Measurements from ENCODE around the gene GAREM1. TPM values are rescaled to one million over a fixed set of nuclear protein-coding genes. Genes with fewer than 3 reads are reported as not detected.

GAREM1 gene
- total RNA-seq, 4 donors from 2014 or later, result 10.8 to 32.5 (median 18.3) TPM

GRCh38 chr18:32301361-32301760 is 169.3 kb downstream of the GAREM1 start:
- no peak for TF ChIP-seq POLR2A (IDR thresholded peaks at IDR 0.05)
- no peak for TF ChIP-seq CTCF (IDR thresholded peaks at IDR 0.05)
- Histone ChIP-seq H3K4me3 (no peak overlapping the region), H3K27me3 (no peaks in the 10 kb centered on the region), H3K9me3 (no peaks in the 10 kb centered on the region), H3K27ac (peak overlapping the region in 1 of 4 donors; percentile 51), H3K36me3 (no peaks in the 10 kb centered on the region), H3K4me1 (peaks cover 0 to 23% (median 0%) of the 10 kb centered on the region in 3 donors)
- WGBS, 2 donors, result 81 to 83% methylated on average over 4 of the region's 4 CpGs
- intact Hi-C loops (cut with DNase I), result no loop called here
- DNase-seq, result no peak

DNA sequence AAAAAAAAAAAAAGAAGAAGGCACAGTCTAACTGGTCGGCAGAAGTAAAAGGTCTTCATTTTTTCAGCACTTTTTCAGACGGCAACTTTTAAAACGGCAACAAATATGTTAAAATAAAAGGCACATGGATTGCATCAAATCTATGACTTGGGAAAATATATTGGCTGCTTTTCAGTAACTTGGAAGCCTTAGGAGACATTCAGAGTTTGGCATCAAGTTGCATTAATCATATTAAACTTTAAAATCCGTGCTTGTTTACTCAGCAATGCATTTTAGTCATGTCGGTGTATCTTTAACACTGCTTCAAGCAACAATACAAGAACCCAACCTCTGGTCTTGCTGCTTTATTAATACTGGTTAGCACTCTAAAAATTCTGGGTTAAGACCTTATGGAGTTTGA is 169.8 kb downstream of the GAREM1 start:
- DNase-seq, result no peak
- 42 to 53% methylated on average over 5 of the region's 5 CpGs for WGBS, 2 donors
- Histone ChIP-seq H3K27ac (peak overlapping the region in 1 of 4 donors; percentile 12), H3K27me3 (no peaks in the 10 kb centered on the region), H3K4me3 (no peak overlapping the region), H3K36me3 (no peaks in the 10 kb centered on the region), H3K9me3 (no peaks in the 10 kb centered on the region), H3K4me1 (peaks cover 0 to 23% (median 0%) of the 10 kb centered on the region in 3 donors)
- intact Hi-C loops (cut with DNase I), result no loop called here
- TF ChIP-seq CTCF (IDR thresholded peaks at IDR 0.05) (no peak), POLR2A (IDR thresholded peaks at IDR 0.05) (no peak)

- no peak for DNase-seq
- Histone ChIP-seq H3K4me1 (peaks cover 0 to 23% (median 0%) of the 10 kb centered on the region in 3 donors), H3K27ac (no peak overlapping the region), H3K4me3 (no peak overlapping the region), H3K9me3 (no peaks in the 10 kb centered on the region), H3K27me3 (no peaks in the 10 kb centered on the region), H3K36me3 (no peaks in the 10 kb centered on the region)
- intact Hi-C loops (cut with DNase I), result no loop called here
- whole genome bisulfite sequencing, 2 donors, result 56 to 72% methylated on average over 1 of the region's 1 CpG
- TF ChIP-seq POLR2A (IDR thresholded peaks at IDR 0.05) (no peak), CTCF (IDR thresholded peaks at IDR 0.05) (no peak)
These were observed 171.2 kb downstream of the GAREM1 start for GRCh38 chr18:32299484-32299883.

- 56 to 60% methylated on average over 6 of the region's 6 CpGs for WGBS, 2 donors
- intact Hi-C loops (cut with DNase I), result no loop called here
- peaks cover 0 to 24% (median 0%) of the 10 kb centered on the region in 3 donors for H3K4me1 ChIP-seq
- H3K27me3 ChIP-seq, result no peaks in the 10 kb centered on the region
- DNase-seq, result no peak
- no peaks in the 10 kb centered on the region for H3K9me3 ChIP-seq
- no peak for TF ChIP-seq CTCF (IDR thresholded peaks at IDR 0.05)
- TF ChIP-seq POLR2A (IDR thresholded peaks at IDR 0.05), result no peak
- H3K4me3 ChIP-seq, result no peak overlapping the region
- no peak overlapping the region for H3K27ac ChIP-seq
- no peaks in the 10 kb centered on the region for H3K36me3 ChIP-seq
These were observed 172.5 kb downstream of the GAREM1 start for GRCh38 chr18:32298171-32298667.

- 64 to 79% methylated on average over 5 of the region's 5 CpGs for WGBS, 2 donors
- intact Hi-C loops (cut with DNase I), result no loop called here
- Histone ChIP-seq H3K4me3 (no peak overlapping the region), H3K27ac (no peak overlapping the region), H3K36me3 (no peaks in the 10 kb centered on the region), H3K27me3 (no peaks in the 10 kb centered on the region), H3K9me3 (no peaks in the 10 kb centered on the region), H3K4me1 (peaks cover 0 to 29% (median 0%) of the 10 kb centered on the region in 3 donors)
- no peak for DNase-seq
- TF ChIP-seq CTCF (IDR thresholded peaks at IDR 0.05) (no peak), POLR2A (IDR thresholded peaks at IDR 0.05) (no peak)
These were observed 173.0 kb downstream of the GAREM1 start for GRCh38 chr18:32297579-32298170.
